T1000 (cell line): ENCODE data around the gene C1RL.
A peak's percentile ranks its signal among the peaks of the same experiment; 100 is the strongest.

Experiments used
- DNase-seq: peaks from one replicate; lab custom pipeline; 2025; ENCODE audit warnings: mixed read lengths; lab: John Stamatoyannopoulos, UW

Gene C1RL

DNA sequence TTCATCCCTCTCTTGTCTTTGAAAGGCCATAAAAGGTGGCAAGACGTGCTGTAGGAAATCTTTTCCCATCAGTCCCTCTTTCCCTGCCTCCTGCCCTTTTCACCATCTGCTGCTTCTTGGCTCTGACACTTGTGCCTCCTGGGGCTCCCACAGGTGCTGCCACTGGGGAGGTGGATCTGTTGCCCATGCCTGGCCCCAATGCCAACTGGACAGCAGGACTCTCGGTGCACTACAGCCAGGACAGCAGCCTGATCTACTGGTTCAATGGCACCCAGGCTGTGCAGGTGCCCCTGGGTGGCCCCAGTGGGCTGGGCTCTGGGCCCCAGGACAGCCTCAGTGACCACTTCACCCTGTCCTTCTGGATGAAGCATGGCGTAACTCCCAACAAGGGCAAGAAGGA, 27.7 kb upstream of the C1RL start:
- DNase-seq = no peak

DNA sequence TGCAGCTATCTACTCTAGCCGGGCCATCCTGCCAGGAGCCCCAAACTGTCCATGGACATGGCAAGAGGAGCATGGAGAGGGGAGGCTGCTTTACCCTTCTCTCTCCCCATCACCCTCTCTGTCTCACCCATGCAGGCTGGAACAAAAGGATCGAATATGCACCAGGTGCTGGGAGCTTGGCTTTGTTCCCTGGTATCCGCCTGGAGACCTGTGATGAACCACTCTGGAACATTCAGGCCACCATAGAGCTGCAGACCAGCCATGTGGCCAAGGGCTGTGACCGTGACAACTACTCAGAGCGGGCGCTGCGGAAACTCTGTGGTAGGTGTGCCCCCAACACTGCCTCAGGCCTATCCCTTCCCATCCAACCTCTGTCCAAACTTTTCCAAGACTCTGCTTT, 27.1 kb upstream of the C1RL start:
- DNase-seq = no peak

DNA sequence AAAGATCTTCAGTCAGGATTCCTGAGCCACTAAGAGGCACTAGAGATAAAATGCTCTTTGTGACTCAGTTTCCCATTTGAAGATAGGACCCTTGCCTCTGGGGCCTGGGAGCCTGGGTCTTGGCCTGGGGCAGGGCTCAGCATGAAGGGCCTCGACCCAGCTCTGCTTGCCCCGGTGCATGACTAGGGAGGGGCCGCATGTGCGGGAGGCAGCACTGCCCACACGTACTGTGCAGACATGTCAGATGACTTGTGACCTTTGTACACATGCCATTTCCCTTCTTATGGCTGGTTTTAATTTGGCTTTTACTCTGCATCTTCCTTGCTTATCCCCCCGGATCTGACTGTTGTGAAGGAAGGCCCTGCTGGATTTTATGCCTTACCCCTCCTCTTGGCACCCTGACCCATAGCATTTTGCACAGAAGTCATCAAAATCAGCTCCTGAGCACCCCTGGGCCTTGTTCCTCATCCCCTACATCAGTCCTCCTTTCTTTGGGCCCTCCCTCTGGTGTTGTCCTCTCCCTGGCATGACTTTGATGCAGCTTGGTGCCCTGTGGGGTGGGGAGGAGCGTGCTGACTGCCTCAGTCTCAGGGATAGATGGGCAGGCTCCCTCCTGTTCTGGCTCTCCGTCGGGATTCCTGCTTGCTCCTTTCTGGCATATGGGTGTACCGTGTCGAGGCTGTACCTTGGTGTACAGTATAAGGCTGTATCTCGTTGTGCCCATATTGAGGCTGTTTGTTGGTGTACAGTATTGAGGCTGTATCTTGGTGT, 25.6 kb upstream of the C1RL start:
- DNase-seq = no peak

DNA sequence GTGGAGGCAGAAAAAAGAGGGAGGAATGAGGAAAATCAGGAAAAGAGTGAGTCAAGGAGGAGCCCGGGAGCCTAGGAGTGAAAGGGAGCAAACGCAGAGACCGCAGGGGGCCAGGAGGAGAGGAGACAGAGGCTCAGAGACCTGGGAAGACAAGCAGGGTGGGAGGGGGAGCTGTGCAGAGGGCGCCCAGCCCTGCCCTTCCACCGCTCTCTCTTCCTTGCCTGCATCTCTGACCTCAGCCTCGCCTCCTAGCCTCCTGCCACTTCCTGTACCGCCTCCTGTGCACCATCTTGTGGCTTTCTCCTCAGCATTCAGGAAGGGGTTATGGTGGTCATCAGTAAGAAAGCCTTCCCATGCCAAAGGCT, 22.5 kb upstream of the C1RL start:
- DNase-seq = no peak

GRCh38 chr12:7130701-7131501, 21.9 kb upstream of the C1RL start:
- peak; percentile 17 for DNase-seq

DNA sequence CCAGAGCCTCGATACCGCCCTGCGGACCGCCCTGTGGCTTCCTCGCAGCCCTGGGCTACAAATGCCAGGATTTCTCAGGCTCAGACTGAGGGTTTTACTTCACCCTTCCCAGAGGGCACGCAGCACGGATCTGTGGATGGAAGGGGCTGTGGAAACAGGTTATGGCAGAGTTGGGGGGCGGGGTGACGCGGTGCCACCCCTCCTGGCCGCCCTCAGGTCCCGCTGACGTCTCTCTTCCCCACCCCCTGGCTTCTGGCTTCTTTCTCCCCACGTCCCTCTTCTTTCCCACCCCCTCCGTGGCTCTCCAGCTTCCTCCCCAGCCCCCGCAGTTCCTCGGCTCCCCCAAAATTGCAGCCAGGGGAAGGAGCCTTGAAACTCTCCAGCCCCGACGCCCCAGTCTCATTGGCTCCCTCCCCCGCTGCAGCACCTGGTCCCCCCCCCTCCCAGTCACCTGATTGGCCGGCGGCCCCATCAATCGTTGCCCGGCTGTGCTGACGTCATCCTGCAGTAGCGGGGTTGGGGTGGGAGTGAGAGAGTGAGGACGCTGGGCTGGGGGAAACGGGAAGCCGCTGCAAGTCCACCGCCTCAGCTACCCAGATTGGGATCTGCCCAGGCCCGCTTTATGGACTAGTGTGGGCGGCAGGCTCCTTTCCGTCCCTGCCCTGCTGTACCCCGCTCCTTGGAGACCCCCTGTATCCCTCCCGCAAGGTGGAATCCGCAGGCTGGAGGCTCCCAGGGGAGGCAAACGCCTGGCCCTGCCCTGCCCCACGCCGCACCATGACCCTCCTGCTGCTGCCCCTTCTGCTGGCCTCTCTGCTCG, 21.1 kb upstream of the C1RL start, which contains the start of gene CLSTN3:
Gene CLSTN3, plus strand, starts transcription at position 500 of the 820 bp plus-strand sequence. Its CDS starts 278 bp downstream, at position 778.
- DNase-seq = peak; percentile 68

GRCh38 chr12:7129287-7129871, 20.4 kb upstream of the C1RL start:
- no peak for DNase-seq

GRCh38 chr12:7128681-7129286, 19.8 kb upstream of the C1RL start, which contains the start of gene RBP5:
Gene RBP5 (minus strand): TSS chr12:7128889. CDS start chr12:7128775, 114 bp downstream.
- DNase-seq = no peak

DNA sequence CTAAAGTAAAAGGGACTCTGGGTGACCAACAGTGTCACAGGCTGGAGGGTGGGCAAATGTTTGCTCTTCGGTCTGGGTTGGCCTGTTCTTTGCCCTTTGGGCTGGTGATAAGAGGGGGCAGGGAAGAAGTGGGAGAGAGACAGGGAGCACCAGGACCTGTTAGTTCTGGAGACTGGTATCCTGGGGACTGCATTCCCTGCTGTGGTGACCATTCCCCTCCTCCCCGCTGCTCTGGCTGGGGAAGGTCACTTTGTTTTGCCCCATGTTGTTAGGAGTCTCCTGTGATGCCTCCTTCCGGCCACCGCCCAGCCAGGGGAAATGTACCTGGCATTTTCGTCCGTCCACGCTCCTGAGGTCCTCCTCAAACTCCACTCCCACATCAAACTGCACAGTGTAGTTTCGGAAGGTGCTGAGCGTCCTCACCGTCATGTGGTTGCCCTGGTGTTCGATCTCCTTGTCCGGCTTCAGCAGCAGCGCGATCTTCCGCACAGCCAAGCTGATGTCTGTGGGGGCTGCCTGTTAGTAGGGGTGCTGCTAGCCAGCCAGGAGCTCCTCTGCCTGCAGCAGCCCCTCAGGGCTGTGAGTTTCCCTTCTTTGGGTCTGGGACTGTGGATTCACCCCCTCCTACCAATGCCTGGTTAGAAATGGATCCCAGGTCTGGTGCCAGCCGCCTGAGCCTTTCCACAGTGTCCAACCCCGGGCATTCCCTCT, 19.1 kb upstream of the C1RL start:
- DNase-seq = no peak

DNA sequence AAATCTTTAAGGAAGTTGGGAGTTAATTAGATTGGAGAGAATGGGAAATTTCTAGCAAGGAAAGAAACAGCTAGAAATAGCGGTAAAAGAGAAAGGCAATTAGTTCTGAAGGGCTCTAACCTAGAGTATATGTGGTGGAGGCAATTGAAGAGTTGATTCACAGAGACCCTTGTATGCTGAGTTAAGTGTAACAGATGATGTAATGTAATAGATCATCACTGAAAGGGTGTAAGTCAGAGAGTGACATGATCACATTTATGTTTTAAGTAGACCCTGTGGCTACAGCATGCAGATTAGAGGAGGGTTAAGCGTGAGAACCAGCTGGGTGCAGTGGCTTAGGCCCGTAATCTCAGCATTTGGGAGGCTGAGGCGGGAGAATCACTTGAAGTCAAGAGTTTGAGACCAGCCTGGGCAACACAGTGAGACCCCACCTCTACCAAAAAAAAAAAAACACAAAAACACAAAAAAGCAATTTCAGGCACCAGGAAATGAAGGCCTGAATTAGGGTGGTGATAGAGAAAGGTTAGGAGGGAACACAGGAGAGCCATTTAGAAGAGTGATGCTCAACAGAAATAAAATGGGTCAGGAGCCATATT, 16.7 kb upstream of the C1RL start:
- no peak for DNase-seq

DNA sequence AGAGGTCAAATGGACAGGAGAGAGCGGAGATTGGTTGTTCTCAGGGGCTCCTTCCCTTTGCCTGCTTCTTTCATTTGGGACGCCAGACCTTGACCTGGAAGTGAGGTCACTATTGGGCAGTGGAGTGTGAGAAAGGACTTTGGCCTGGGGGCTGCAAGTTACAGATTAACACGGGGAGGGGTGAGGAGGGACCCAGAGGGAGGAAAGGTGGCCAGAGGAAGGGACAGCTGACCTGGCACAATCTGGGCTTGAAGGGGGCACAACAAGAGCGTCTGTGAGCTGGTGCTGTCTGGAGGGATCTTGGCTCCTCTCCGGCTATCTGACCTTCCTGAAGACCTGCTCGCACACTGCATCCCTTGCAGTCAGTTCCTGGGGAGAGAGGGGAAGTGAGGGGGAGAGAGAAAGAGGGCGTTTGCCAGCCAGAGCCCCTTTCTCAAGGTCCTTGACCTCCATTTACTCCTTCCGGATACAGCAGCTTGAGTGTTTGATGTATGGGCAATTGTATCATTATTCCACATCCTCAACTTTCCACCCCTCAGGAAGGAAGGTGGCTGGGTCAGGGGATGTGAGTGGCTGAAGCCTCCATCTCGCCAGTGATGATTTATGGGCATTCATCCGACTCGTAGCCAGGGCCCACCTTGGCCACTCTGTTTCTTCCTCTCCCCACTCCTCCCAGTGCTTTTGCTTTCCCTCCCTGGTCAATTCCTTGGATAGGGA, 14.9 kb upstream of the C1RL start:
- no peak for DNase-seq

GRCh38 chr12:7122811-7123769, 14.1 kb upstream of the C1RL start:
- no peak for DNase-seq

- DNase-seq = no peak
Measured at GRCh38 chr12:7121324-7121723, 12.3 kb upstream of the C1RL start.

DNA sequence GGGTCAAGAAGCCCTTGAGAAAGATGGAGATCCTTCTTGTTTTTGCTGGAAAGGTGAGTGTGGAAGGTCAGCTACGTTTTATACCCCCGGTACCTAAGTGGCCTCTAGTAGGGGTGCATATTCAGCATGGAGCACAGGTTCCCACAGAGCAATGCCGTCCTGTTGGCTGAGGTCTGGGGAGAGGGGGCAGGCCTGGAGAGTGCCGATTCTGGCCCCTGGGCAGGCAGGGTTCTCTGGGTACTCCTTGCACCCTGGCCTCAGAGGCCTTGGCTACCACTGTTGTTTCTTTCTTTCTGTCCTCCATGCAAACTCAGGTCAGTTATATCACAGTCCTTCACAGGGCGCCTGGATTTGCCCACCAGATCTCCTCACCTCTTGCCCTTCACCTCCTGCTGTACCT, 11.2 kb upstream of the C1RL start:
- no peak for DNase-seq

GRCh38 chr12:7118881-7119280, 9.9 kb upstream of the C1RL start:
- no peak for DNase-seq

GRCh38 chr12:7117670-7118069, 8.7 kb upstream of the C1RL start:
- DNase-seq = no peak

GRCh38 chr12:7116916-7117315, 7.9 kb upstream of the C1RL start:
- no peak for DNase-seq

- DNase-seq = no peak
Measured at GRCh38 chr12:7116196-7116595, 7.2 kb upstream of the C1RL start.

- DNase-seq = no peak
Measured at GRCh38 chr12:7114851-7115250, 5.8 kb upstream of the C1RL start.
